Nucleus accumbens (tissue), 56 donors: Measurements from ENCODE around the gene SLC44A4.
"Not testable (repeated sequence)": the region's sequence is repeated elsewhere in the genome, so short reads cannot be mapped to it uniquely, and the experiment has no call there.

ENCODE experiments used
- DNase-seq, 56 donors: peaks; one replicate each; lab custom pipeline; 2025; lab: John Stamatoyannopoulos, UW

Gene SLC44A4

GRCh38 chr6:31834367-31835250 is 44.2 kb downstream of the SLC44A4 start:
- peak in 55 of 56 donors; percentile 26 to 93 (median 82) for DNase-seq

- DNase-seq, result peak in 6 of 56 donors; percentile 9 to 54 (median 40)
Measured at GRCh38 chr6:31831350-31832215, 47.2 kb downstream of the SLC44A4 start.

GRCh38 chr6:31830886-31831335 is 47.9 kb downstream of the SLC44A4 start:
- DNase-seq, result peak in 8 of 56 donors; percentile 13 to 68 (median 46)

DNA sequence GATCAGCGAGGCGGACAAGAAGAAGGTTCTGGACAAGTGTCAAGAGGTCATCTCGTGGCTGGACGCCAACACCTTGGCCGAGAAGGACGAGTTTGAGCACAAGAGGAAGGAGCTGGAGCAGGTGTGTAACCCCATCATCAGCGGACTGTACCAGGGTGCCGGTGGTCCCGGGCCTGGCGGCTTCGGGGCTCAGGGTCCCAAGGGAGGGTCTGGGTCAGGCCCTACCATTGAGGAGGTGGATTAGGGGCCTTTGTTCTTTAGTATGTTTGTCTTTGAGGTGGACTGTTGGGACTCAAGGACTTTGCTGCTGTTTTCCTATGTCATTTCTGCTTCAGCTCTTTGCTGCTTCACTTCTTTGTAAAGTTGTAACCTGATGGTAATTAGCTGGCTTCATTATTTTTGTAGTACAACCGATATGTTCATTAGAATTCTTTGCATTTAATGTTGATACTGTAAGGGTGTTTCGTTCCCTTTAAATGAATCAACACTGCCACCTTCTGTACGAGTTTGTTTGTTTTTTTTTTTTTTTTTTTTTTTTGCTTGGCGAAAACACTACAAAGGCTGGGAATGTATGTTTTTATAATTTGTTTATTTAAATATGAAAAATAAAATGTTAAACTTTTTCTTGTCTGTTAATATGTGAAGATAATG is 49.0 kb downstream of the SLC44A4 start:
- DNase-seq, result peak in 25 of 56 donors; percentile 2 to 82 (median 28)

DNA sequence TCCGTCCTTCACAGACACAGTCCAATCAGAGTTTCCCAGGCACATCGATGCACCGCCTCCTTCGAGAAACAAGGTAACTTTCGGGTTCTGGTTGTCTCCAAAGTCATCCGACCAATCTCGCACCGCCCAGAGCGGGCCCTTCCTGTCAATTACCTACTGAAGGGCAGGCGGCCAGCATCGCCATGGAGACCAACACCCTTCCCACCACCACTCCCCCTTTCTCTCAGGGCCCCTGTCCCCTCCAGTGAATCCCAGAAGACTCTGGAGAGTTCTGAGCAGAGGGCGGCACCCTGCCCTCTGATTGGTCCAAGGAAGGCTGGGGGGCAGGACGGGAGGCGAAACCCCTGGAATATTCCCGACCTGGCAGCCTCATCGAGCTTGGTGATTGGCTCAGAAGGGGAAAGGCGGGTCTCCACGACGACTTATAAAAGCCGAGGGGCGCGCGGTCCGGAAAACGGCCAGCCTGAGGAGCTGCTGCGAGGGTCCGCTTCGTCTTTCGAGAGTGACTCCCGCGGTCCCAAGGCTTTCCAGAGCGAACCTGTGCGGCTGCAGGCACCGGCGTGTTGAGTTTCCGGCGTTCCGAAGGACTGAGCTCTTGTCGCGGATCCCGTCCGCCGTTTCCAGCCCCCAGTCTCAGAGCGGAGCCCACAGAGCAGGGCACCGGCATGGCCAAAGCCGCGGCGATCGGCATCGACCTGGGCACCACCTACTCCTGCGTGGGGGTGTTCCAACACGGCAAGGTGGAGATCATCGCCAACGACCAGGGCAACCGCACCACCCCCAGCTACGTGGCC is 51.3 kb downstream of the SLC44A4 start, which contains the start of gene HSPA1B:
Gene HSPA1B, plus strand, starts transcription at position 453 of the 794 bp plus-strand sequence. Its CDS starts 213 bp downstream, at position 666.
- peak; percentile 88 to 100 (median 99) for DNase-seq

- DNase-seq, result peak in 41 of 56 donors; percentile 42 to 84 (median 72)
Measured at GRCh38 chr6:31826793-31827285, 52.0 kb downstream of the SLC44A4 start.

GRCh38 chr6:31825553-31825952 is 53.2 kb downstream of the SLC44A4 start:
- no peak for DNase-seq

- DNase-seq, result peak in 1 of 56 donors; percentile 4
Measured at GRCh38 chr6:31823592-31824196, 55.1 kb downstream of the SLC44A4 start.

- peak in 54 of 56 donors; percentile 14 to 91 (median 72) for DNase-seq
Measured at GRCh38 chr6:31822036-31822821, 56.6 kb downstream of the SLC44A4 start.

DNA sequence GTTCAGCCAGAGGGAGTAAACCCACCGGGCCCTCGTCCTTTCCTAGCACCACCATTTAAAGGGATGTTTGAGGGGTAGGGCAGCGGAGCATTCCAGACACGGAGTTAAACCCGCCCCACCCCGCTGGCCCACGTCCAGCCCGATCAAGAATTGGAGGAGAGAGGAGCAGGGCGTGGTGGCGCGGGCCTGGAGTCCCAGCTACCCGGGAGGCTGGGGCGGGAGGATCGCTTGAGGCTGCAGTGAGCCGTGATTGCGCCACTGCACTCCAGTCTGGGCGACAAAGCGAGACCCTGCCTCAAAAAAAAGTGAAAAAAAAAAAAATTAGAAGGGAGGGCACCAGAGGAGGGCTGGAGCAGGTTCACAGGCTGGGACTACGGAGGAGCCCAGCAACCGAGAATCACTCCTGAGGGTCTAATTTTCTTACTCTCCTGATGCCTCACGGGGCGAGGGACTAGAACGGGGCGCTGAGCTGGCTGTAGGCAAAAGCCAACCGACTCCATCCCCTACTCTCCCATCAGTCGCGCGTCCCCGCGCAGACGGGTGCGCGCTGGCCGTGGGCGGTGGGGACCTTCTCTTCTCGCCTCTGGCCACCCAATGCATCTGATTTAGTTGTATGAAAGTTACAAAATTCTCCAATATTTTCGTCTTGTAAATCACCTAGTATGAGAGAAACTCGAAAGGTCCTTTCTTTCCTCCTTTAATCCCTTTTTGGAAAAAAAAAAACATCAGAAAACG is 57.3 kb downstream of the SLC44A4 start:
- peak in 45 of 56 donors; percentile 5 to 83 (median 63) for DNase-seq

- not testable (repeated sequence) for DNase-seq
Measured at GRCh38 chr6:31820399-31820798, 58.4 kb downstream of the SLC44A4 start.

DNA sequence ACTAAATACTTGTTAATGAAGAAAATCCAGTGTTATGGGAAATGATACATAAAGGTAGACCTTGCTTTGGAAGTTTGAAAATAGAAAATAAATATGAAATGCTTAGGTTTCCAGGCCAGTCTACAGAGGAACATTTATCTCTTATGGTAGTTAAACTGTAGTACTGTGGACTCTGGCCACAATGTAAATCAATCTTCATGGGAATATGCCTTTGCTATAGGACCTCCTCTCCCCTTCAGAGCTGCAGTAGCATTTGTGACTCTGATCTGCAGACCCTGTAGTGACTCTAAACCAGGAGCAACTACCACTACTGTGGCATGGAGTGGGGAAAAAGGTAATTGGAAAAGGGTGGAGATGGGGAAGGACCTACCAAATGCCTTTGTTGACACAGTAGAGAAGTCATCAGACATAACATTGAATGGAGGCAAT is 58.9 kb downstream of the SLC44A4 start:
- DNase-seq, result no peak

- DNase-seq, result peak in 22 of 56 donors; percentile 9 to 68 (median 38)
Measured at GRCh38 chr6:31817929-31818511, 60.8 kb downstream of the SLC44A4 start.

DNA sequence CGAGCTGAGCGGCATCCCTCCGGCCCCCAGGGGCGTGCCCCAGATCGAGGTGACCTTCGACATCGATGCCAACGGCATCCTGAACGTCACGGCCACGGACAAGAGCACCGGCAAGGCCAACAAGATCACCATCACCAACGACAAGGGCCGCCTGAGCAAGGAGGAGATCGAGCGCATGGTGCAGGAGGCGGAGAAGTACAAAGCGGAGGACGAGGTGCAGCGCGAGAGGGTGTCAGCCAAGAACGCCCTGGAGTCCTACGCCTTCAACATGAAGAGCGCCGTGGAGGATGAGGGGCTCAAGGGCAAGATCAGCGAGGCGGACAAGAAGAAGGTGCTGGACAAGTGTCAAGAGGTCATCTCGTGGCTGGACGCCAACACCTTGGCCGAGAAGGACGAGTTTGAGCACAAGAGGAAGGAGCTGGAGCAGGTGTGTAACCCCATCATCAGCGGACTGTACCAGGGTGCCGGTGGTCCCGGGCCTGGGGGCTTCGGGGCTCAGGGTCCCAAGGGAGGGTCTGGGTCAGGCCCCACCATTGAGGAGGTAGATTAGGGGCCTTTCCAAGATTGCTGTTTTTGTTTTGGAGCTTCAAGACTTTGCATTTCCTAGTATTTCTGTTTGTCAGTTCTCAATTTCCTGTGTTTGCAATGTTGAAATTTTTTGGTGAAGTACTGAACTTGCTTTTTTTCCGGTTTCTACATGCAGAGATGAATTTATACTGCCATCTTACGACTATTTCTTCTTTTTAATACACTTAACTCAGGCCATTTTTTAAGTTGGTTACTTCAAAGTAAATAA is 61.5 kb downstream of the SLC44A4 start:
- peak in 28 of 56 donors; percentile 13 to 84 (median 46) for DNase-seq

- peak; percentile 71 to 99 (median 96) for DNase-seq
Measured at GRCh38 chr6:31815025-31815838, 63.6 kb downstream of the SLC44A4 start, which contains the start of the genes HSPA1A and HSPA1L. TSS of gene HSPA1A (plus strand) at chr6:31815543. CDS start at chr6:31815757, 214 bp downstream. TSS of gene HSPA1L (minus strand) at chr6:31815283. CDS start at chr6:31811972, 3,311 bp downstream.
